ENCODE measurements around the gene SSBP3. TPM values are rescaled to one million over a fixed set of nuclear protein-coding genes. Genes with fewer than 3 reads are reported as not detected.

SSBP3 gene
- total and polyA plus RNA-seq, 2 experiments from 2014 or later, result 47.4 to 68.6 TPM

GRCh38 chr1:54324251-54325140, 81.7 kb downstream of the SSBP3 start:
- H3K4me2 ChIP-seq, result peak overlapping the region; percentile 67
- H3K27ac ChIP-seq (ENCODE audit: low read depth), result peak overlapping the region; percentile 76
- Mint-ChIP-seq H3K27ac (peak overlapping the region; percentile 56; the same call in 1 of the 2 replicates), H3K27me3 (ENCODE audit: insufficient read depth, low read depth, poor library complexity) (peaks cover 11% of the 10 kb centered on the region), H3K4me1 (peaks cover 96% of the 10 kb centered on the region), H3K9me3 (no peaks in the 10 kb centered on the region), H3K4me3 (peak overlapping the region; percentile 17; the same call in 2 of the 3 replicates), H3K36me3 (ENCODE audit: low read depth) (no peaks in the 10 kb centered on the region)
- H3K4me3 ChIP-seq, result no peak overlapping the region
- no peaks in the 10 kb centered on the region for H3K27me3 ChIP-seq (ENCODE audit: insufficient read depth)
- H4K20me1 ChIP-seq (replicated peaks; ENCODE audit: insufficient read depth), result peaks cover 50% of the 10 kb centered on the region
- no peaks in the 10 kb centered on the region; the same call in none of the 2 replicates for H3K36me3 ChIP-seq (ENCODE audit: insufficient read depth)
- peaks cover 100% of the 10 kb centered on the region for H3K79me2 ChIP-seq (replicated peaks; ENCODE audit: insufficient read depth)
- ATAC-seq, result peak; percentile 11
- no peak overlapping the region for H2AFZ ChIP-seq
- TF ChIP-seq STAT1 (IDR thresholded peaks at IDR 0.05; ENCODE audit: unreplicated experiment) (no peak), NANOG (IDR thresholded peaks at IDR 0.05; ENCODE audit: borderline replicate concordance) (no peak)
- H3K9me2 ChIP-seq (ENCODE audit: insufficient read depth), result no peaks in the 10 kb centered on the region
- DNase-seq (ENCODE audit: low spot score), result peak; percentile 42
- H3F3A ChIP-seq (replicated peaks; ENCODE audit: low read depth), result peaks cover 13% of the 10 kb centered on the region; the same call in 1 of the 2 replicates
- H3K4me1 ChIP-seq (ENCODE audit: insufficient read depth), result peaks cover 81% of the 10 kb centered on the region

DNA sequence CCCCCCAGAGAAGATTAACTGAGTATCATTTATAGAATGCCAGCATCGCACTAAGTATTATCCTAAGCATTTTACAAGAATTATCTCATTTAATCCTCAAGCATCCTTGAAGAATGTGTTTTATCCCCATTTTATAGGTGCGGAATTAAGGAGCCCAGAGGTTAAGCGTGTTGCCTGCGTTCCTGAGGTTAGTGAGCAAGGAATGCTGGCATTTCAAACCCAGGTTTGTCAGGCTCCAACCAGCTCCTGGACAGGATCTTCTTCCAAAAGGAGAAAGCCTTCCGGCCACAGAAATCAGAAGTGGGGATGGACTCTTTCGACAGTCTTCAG, 82.3 kb downstream of the SSBP3 start:
- Histone ChIP-seq H3K36me3 (ENCODE audit: insufficient read depth) (no peaks in the 10 kb centered on the region; the same call in none of the 2 replicates), H4K20me1 (replicated peaks; ENCODE audit: insufficient read depth) (peaks cover 46% of the 10 kb centered on the region), H3F3A (replicated peaks; ENCODE audit: low read depth) (peaks cover 13% of the 10 kb centered on the region; the same call in 1 of the 2 replicates), H3K9me2 (ENCODE audit: insufficient read depth) (no peaks in the 10 kb centered on the region), H3K4me2 (peak overlapping the region; percentile 67; the same call in 1 of the 2 replicates), H2AFZ (no peak overlapping the region), H3K4me1 (ENCODE audit: insufficient read depth) (peaks cover 81% of the 10 kb centered on the region), H3K79me2 (replicated peaks; ENCODE audit: insufficient read depth) (peaks cover 100% of the 10 kb centered on the region), H3K27me3 (ENCODE audit: insufficient read depth) (no peaks in the 10 kb centered on the region), H3K4me3 (no peak overlapping the region), H3K27ac (ENCODE audit: low read depth) (peak overlapping the region; percentile 76; the same call in 1 of the 2 replicates)
- H3K4me1 Mint-ChIP-seq, result peaks cover 96% of the 10 kb centered on the region
- ATAC-seq, result no peak
- peak overlapping the region; percentile 56; the same call in 1 of the 2 replicates for H3K27ac Mint-ChIP-seq
- H3K36me3 Mint-ChIP-seq (ENCODE audit: low read depth), result 0 out of 3 replicates have a peak, but pooled peaks cover 2% of the 10 kb centered on the region
- H3K27me3 Mint-ChIP-seq (ENCODE audit: insufficient read depth, low read depth, poor library complexity), result peaks cover 11% of the 10 kb centered on the region
- H3K4me3 Mint-ChIP-seq, result peak overlapping the region; percentile 13; the same call in 1 of the 3 replicates
- DNase-seq (ENCODE audit: low spot score), result no peak
- no peaks in the 10 kb centered on the region for H3K9me3 Mint-ChIP-seq
- no peak for TF ChIP-seq EZH2phosphoT487 (IDR thresholded peaks at IDR 0.05; ENCODE audit: unreplicated experiment)
- TF ChIP-seq ETS1 (IDR thresholded peaks at IDR 0.05), result no peak
- TF ChIP-seq NANOG (IDR thresholded peaks at IDR 0.05; ENCODE audit: borderline replicate concordance), result no peak
- TF ChIP-seq EZH2 (IDR thresholded peaks at IDR 0.05; ENCODE audit: low read depth, unreplicated experiment), result no peak
- TF ChIP-seq ZNF114 (CRISPR knock-in tag; IDR thresholded peaks at IDR 0.05), result no peak
- TF ChIP-seq ZNF331 (CRISPR knock-in tag; IDR thresholded peaks at IDR 0.05; ENCODE audit: low read depth), result no peak
- no peak for TF ChIP-seq CREB1 (CRISPR knock-in tag; IDR thresholded peaks at IDR 0.05; ENCODE audit: low read depth)
- TF ChIP-seq REST (IDR thresholded peaks at IDR 0.05; ENCODE audit: unreplicated experiment), result no peak
